Measurements from ENCODE around the gene TRIP11.

TRIP11 gene

DNA sequence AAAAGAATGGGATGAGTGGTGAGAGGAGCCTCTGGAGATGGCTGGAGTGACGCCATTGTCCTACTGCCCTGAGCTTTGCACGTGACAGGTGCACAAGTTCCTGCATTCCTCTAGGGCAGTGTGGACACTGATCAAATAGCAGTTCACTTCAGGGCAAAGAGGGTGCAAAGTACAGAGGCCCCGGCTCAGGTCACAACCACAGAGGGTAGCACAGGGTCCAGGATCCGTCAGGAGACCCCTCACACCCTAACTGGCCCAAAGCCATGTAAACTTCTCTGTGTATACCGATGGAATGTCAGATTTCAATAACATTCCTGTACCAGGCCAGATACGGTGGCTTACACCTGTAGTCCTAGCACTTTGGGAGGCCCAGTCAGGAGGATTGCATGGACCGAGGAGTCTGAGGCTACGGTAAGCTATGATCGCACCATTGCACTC, 82.0 kb downstream of the TRIP11 start:
- H3K4me1 ChIP-seq (ENCODE audit: control insufficient read depth in 1 of 2, insufficient read depth in 2 of 2, low read length in 2 of 2), result peaks cover 3 to 7% of the 10 kb centered on the region in 2 experiments
- H3K4me2 ChIP-seq (ENCODE audit: low read length), result no peak overlapping the region
- no peaks in the 10 kb centered on the region for H3K9me3 ChIP-seq (ENCODE audit: insufficient read depth, low read depth, low read length)
- H3K79me1 ChIP-seq (ENCODE audit: low read length), result no peaks in the 10 kb centered on the region
- H3K36me3 ChIP-seq (ENCODE audit: control insufficient read depth in 1 of 2, insufficient read depth in 2 of 2, low read length in 2 of 2), result no peaks in the 10 kb centered on the region
- no peaks in the 10 kb centered on the region for H3K27me3 ChIP-seq (ENCODE audit: insufficient read depth, low read length)
- no peak overlapping the region for H2BK12ac ChIP-seq (ENCODE audit: low read length)
- no peak overlapping the region for H2BK120ac ChIP-seq (ENCODE audit: insufficient read depth, low read length, poor library complexity)
- H4K91ac ChIP-seq (ENCODE audit: low read depth, low read length), result no peak overlapping the region
- H3K18ac ChIP-seq (ENCODE audit: low read length), result no peak overlapping the region
- H2BK5ac ChIP-seq (ENCODE audit: low read depth, low read length, poor library complexity), result no peak overlapping the region
- H3K4ac ChIP-seq (ENCODE audit: low read depth, low read length), result no peak overlapping the region
- no peak overlapping the region for H3K9ac ChIP-seq (ENCODE audit: low read length)
- H3K14ac ChIP-seq (ENCODE audit: low read length), result no peak overlapping the region
- no peak overlapping the region for H4K12ac ChIP-seq (ENCODE audit: low read depth, low read length)
- DNase-seq, result no peak
- no peak overlapping the region for H4K8ac ChIP-seq (ENCODE audit: low read depth, low read length)
- no peak overlapping the region for H2AK5ac ChIP-seq (ENCODE audit: low read length)
- H3K27ac ChIP-seq (ENCODE audit: low read depth, low read length), result no peak overlapping the region
- no peak overlapping the region for H3K23ac ChIP-seq (ENCODE audit: low read length)
- H3K79me2 ChIP-seq (ENCODE audit: control insufficient read depth, insufficient read depth, low read length, poor library complexity), result no peaks in the 10 kb centered on the region
- H2AFZ ChIP-seq (ENCODE audit: insufficient read depth, low read length, poor library complexity), result no peak overlapping the region
- no CpG with 5 or more reads among the region's 9 CpGs for WGBS (ENCODE audit: extremely low coverage, insufficient coverage, insufficient read length)
- H3K4me3 ChIP-seq (ENCODE audit: low read depth, low read length), result no peak overlapping the region

DNA sequence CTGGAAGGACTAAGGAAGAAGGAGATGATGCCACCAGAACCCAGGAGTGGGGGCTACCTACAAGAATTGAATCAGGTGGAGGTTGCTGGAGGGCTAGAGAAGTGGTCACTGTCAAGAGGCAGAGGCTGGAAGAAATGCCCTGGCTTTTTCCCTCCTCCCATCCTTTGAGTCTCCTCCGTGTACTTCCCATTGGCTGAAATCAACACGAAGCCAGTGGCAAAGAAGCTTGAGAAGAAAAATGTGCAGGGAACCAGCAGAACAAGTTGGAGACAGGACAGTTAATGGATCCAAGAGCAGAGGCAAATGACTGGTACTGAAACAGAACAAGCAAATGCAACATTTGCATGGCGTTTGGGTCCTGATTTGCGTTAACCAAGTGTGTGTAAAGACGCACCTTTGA, 83.2 kb downstream of the TRIP11 start:
- no peaks in the 10 kb centered on the region for H3K79me1 ChIP-seq (ENCODE audit: low read length)
- no peak overlapping the region for H4K8ac ChIP-seq (ENCODE audit: low read depth, low read length)
- peak in 1 of 2 donors; percentile 12 for DNase-seq
- H3K4me2 ChIP-seq (ENCODE audit: low read length), result no peak overlapping the region
- no peak overlapping the region for H2AFZ ChIP-seq (ENCODE audit: insufficient read depth, low read length, poor library complexity)
- no peaks in the 10 kb centered on the region for H3K27me3 ChIP-seq (ENCODE audit: insufficient read depth, low read length)
- no CpG with 5 or more reads among the region's 5 CpGs for WGBS (ENCODE audit: extremely low coverage, insufficient coverage, insufficient read length)
- no peak overlapping the region for H2BK120ac ChIP-seq (ENCODE audit: insufficient read depth, low read length, poor library complexity)
- H3K23ac ChIP-seq (ENCODE audit: low read length), result no peak overlapping the region
- no peaks in the 10 kb centered on the region for H3K79me2 ChIP-seq (ENCODE audit: control insufficient read depth, insufficient read depth, low read length, poor library complexity)
- no peak overlapping the region for H3K18ac ChIP-seq (ENCODE audit: low read length)
- H4K91ac ChIP-seq (ENCODE audit: low read depth, low read length), result no peak overlapping the region
- H3K4me1 ChIP-seq (ENCODE audit: control insufficient read depth in 1 of 2, insufficient read depth in 2 of 2, low read length in 2 of 2), result peaks cover 0 to 3% of the 10 kb centered on the region in 2 experiments
- no peaks in the 10 kb centered on the region for H3K36me3 ChIP-seq (ENCODE audit: control insufficient read depth in 1 of 2, insufficient read depth in 2 of 2, low read length in 2 of 2)
- no peak overlapping the region for H3K9ac ChIP-seq (ENCODE audit: low read length)
- H3K27ac ChIP-seq (ENCODE audit: low read depth, low read length), result no peak overlapping the region
- no peak overlapping the region for H3K4me3 ChIP-seq (ENCODE audit: low read depth, low read length)
- H3K9me3 ChIP-seq (ENCODE audit: insufficient read depth, low read depth, low read length), result no peaks in the 10 kb centered on the region
- H2AK5ac ChIP-seq (ENCODE audit: low read length), result no peak overlapping the region
- no peak overlapping the region for H4K12ac ChIP-seq (ENCODE audit: low read depth, low read length)
- no peak overlapping the region for H3K4ac ChIP-seq (ENCODE audit: low read depth, low read length)
- H2BK5ac ChIP-seq (ENCODE audit: low read depth, low read length, poor library complexity), result no peak overlapping the region
- no peak overlapping the region for H3K14ac ChIP-seq (ENCODE audit: low read length)
- H2BK12ac ChIP-seq (ENCODE audit: low read length), result no peak overlapping the region

DNA sequence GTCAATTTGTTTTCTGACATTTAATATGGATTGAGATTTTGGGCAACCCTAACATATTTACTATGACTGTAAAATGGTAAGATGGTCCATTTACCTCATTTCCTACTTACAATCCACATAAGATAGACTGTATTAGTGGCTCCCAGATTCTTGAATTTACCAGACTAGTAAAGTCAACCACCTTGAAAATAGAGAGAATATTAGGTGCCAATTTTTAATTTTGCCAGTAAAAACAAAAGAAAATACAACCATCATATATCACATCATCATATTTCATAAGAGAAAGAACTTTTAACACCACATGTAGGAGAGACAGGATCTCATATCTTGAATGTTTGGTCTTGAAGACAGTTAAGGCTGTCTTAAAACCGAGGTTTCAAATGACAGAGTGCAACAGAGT, 84.7 kb downstream of the TRIP11 start:
- no peaks in the 10 kb centered on the region for H3K79me1 ChIP-seq (ENCODE audit: low read length)
- H2AFZ ChIP-seq (ENCODE audit: insufficient read depth, low read length, poor library complexity), result no peak overlapping the region
- no CpG with 5 or more reads among the region's 1 CpG for WGBS (ENCODE audit: extremely low coverage, insufficient coverage, insufficient read length)

DNA sequence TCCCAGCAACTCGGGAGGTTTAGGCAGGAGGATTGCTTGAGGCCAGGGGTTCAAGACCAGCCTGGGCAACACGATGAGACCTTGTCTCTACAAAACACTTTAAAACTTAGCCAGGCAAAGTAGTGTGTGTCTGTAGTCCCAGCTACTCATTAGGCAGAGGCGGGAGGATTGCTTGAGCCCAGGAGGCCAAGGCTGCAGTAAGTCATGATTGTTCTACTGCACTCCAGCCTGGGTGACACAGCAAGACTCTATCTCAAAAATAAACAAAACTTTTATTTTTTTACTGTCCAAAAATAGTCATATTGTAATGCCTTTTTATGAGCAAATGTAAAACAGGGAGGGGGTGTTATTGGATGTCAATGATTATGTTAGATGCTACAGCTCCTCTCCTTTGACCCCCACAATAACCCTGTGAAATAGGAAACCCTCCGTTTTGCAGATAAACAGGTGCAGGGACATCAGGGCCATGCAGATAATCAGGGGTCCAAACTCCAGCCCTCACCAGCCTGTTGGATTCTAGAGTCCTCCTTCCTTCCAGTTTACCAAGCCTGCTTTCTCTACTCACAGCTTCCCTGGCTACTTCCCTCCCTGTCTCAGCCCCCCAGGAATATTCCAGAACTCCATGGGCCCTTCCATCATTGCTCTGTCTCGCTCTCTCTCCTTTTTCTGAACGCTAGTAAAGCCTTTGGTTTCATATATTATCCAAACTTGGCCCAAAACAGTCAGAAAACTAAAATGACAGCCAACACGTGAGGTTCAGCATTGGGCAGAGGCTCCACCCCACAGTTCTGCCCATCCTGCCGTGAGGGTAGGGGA, 86.5 kb downstream of the TRIP11 start:
- no peak overlapping the region for H3K14ac ChIP-seq (ENCODE audit: low read length)
- no peak overlapping the region for H3K27ac ChIP-seq (ENCODE audit: low read depth, low read length)
- H2AFZ ChIP-seq (ENCODE audit: insufficient read depth, low read length, poor library complexity), result no peak overlapping the region
- no peak overlapping the region for H3K4me2 ChIP-seq (ENCODE audit: low read length)
- H4K91ac ChIP-seq (ENCODE audit: low read depth, low read length), result no peak overlapping the region
- H2BK5ac ChIP-seq (ENCODE audit: low read depth, low read length, poor library complexity), result no peak overlapping the region
- H3K9ac ChIP-seq (ENCODE audit: low read length), result no peak overlapping the region
- no peaks in the 10 kb centered on the region for H3K36me3 ChIP-seq (ENCODE audit: control insufficient read depth in 1 of 2, insufficient read depth in 2 of 2, low read length in 2 of 2)
- no peak overlapping the region for H3K4ac ChIP-seq (ENCODE audit: low read depth, low read length)
- H3K4me1 ChIP-seq (ENCODE audit: control insufficient read depth in 1 of 2, insufficient read depth in 2 of 2, low read length in 2 of 2), result peaks cover 0 to 3% of the 10 kb centered on the region in 2 experiments
- H3K23ac ChIP-seq (ENCODE audit: low read length), result no peak overlapping the region
- DNase-seq, result no peak
- H3K27me3 ChIP-seq (ENCODE audit: insufficient read depth, low read length), result no peaks in the 10 kb centered on the region
- H4K8ac ChIP-seq (ENCODE audit: low read depth, low read length), result no peak overlapping the region
- H3K18ac ChIP-seq (ENCODE audit: low read length), result no peak overlapping the region
- H4K12ac ChIP-seq (ENCODE audit: low read depth, low read length), result no peak overlapping the region
- H2BK120ac ChIP-seq (ENCODE audit: insufficient read depth, low read length, poor library complexity), result no peak overlapping the region
- no CpG with 5 or more reads among the region's 8 CpGs for WGBS (ENCODE audit: extremely low coverage, insufficient coverage, insufficient read length)
- no peaks in the 10 kb centered on the region for H3K79me2 ChIP-seq (ENCODE audit: control insufficient read depth, insufficient read depth, low read length, poor library complexity)
- H3K79me1 ChIP-seq (ENCODE audit: low read length), result no peaks in the 10 kb centered on the region
- no peak overlapping the region for H3K4me3 ChIP-seq (ENCODE audit: low read depth, low read length)
- no peaks in the 10 kb centered on the region for H3K9me3 ChIP-seq (ENCODE audit: insufficient read depth, low read depth, low read length)
- no peak overlapping the region for H2AK5ac ChIP-seq (ENCODE audit: low read length)
- no peak overlapping the region for H2BK12ac ChIP-seq (ENCODE audit: low read length)

More for the DNA sequence above, 84.7 kb downstream of the TRIP11 start:
- Histone ChIP-seq H3K9me3 (ENCODE audit: insufficient read depth, low read depth, low read length) (no peaks in the 10 kb centered on the region), H3K23ac (ENCODE audit: low read length) (no peak overlapping the region), H4K8ac (ENCODE audit: low read depth, low read length) (no peak overlapping the region), H3K4me3 (ENCODE audit: low read depth, low read length) (no peak overlapping the region), H3K27me3 (ENCODE audit: insufficient read depth, low read length) (no peaks in the 10 kb centered on the region), H3K36me3 (ENCODE audit: control insufficient read depth in 1 of 2, insufficient read depth in 2 of 2, low read length in 2 of 2) (no peaks in the 10 kb centered on the region), H2AK5ac (ENCODE audit: low read length) (no peak overlapping the region), H3K9ac (ENCODE audit: low read length) (no peak overlapping the region), H3K14ac (ENCODE audit: low read length) (no peak overlapping the region), H3K27ac (ENCODE audit: low read depth, low read length) (no peak overlapping the region), H2BK120ac (ENCODE audit: insufficient read depth, low read length, poor library complexity) (no peak overlapping the region), H2BK12ac (ENCODE audit: low read length) (no peak overlapping the region), H4K91ac (ENCODE audit: low read depth, low read length) (no peak overlapping the region), H3K79me2 (ENCODE audit: control insufficient read depth, insufficient read depth, low read length, poor library complexity) (no peaks in the 10 kb centered on the region), H3K4me2 (ENCODE audit: low read length) (no peak overlapping the region), H2BK5ac (ENCODE audit: low read depth, low read length, poor library complexity) (no peak overlapping the region), H3K4ac (ENCODE audit: low read depth, low read length) (no peak overlapping the region), H3K18ac (ENCODE audit: low read length) (no peak overlapping the region), H4K12ac (ENCODE audit: low read depth, low read length) (no peak overlapping the region), H3K4me1 (ENCODE audit: control insufficient read depth in 1 of 2, insufficient read depth in 2 of 2, low read length in 2 of 2) (peaks cover 0 to 3% of the 10 kb centered on the region in 2 experiments)
- no peak for DNase-seq
